Middle frontal gyrus (tissue), 1 donor: ENCODE data around the gene TAF11L7.
"Not testable (repeated sequence)": the region's sequence is repeated elsewhere in the genome, so short reads cannot be mapped to it uniquely, and the experiment has no call there.

ENCODE experiments used
- DNase-seq: peaks from one replicate; pipeline ENCODE4 v3.0.0-alpha.2; 2015; ENCODE audit warnings: low spot score; ENCODE audit errors: extremely low spot score

The TAF11L7 gene

DNA sequence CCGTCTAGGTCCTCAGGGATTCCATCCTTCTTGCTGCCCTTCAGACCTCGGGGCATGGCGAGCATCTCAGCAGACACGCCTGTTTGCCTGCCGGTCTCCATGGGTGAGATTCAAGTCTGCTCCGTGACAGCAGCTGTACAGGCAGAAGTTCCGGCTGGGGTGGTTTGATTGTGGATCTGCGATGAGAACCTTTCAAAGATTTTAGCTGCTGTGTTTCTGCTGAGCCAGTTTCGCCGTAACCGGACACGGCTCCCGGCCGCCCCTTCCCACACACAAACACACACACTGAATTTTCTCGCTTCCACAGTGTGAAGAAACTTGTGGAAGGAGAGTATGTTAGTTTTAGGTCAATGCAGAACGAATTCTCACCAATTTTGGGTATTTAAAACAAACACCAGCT is at the start of gene TAF11L7:
Gene TAF11L7, minus strand, starts transcription at position 101 of the 400 bp plus-strand sequence.
- DNase-seq = not testable (repeated sequence)

DNA sequence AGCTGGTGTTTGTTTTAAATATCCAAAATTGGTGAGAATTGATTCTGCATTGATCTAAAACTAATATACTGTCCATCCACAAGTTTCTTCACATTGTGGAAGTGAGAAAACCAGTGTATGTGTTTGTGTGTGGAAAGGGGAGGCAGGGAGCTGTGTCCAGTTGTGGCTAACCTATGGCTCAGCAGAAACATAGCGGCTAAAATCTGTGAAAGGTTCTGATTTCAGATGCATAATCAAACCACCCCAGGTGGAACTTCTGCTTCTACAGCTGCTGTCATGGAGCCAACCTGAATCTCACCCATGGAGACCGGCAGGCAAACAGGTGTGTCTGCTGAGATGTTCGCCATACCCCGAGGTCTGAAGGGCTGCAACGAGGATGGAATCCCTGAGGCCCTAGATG is 48.6 kb upstream of the TAF11L7 start, which contains the start of gene TAF11L14:
Gene TAF11L14, plus strand, starts transcription at position 301 of the 400 bp plus-strand sequence.
- no peak for DNase-seq

DNA sequence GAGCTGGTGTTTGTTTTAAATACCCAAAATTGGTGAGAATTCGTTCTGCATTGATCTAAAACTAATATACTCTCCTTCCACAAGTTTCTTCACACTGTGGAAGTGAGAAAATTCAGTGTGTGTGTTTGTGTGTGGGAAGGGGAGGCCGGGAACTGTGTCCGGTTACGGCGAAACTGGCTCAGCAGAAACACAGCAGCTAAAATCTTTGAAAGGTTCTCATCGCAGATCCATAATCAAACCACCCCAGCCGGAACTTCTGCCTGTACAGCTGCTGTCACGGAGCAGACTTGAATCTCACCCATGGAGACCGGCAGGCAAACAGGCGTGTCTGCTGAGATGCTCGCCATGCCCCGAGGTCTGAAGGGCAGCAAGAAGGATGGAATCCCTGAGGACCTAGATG is 46.2 kb upstream of the TAF11L7 start, which contains the start of gene TAF11L13:
Gene TAF11L13, plus strand, starts transcription at position 301 of the 400 bp plus-strand sequence.
- DNase-seq = not testable (repeated sequence)

DNA sequence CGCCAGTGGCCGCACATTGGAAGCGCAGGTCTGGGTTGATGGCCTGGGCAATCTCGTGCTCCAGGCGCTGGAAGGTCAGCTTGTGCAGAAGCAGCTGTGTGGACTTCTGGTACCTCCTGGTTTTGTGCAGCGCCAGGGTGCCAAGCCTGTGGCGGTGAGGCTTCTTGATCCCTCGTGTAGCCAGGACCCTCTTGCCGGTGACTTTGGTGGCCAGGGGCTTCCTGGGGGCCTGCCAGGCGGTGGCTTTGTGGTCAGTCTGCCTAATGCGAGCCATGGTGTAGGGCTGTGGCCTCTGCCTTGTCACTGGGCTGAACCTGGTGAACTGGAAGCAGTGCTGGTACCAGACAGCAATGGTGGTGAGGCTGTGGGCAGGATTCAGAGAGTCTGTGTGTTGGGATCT is 40.1 kb upstream of the TAF11L7 start:
- no peak for DNase-seq

DNA sequence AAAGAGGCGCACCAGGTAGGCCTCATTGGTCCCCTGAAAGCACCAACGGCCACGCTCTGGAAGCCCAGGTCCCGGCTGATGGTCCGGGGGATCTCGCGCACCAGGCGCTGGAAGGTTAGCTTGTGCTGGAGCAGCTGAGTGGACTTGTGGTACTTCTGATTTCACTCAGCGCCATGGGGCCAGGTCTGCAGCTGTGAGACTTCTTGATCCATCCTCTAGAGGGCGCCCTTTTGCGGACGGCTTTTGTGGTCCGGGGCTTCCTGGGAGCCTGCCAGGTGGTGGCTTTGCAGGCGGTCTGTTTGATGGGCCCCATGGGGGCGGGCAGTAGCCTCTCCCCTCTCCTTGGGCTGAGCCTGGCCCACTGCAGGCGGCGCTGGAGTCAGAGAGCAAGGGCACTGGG is 35.1 kb upstream of the TAF11L7 start:
- DNase-seq = no peak

DNA sequence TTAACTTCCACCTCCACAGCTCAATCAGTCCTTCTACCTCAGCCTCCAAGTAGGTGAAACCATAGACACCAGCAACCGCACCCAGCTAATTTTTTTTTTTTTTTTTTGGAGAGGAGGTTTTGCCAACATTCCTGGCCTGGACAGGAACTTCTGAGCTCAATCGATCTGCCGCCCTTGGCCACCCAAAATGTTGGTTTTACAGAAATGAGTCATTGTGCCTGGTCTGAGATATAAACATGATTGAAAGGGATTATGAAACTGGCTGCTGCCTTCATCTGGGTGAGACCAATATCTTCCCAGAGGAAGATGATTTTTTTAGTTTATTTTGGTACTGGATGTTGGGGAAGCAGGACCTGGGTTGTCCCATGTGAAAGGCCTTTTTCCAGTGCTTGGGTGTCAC is 33.8 kb upstream of the TAF11L7 start:
- no peak for DNase-seq

DNA sequence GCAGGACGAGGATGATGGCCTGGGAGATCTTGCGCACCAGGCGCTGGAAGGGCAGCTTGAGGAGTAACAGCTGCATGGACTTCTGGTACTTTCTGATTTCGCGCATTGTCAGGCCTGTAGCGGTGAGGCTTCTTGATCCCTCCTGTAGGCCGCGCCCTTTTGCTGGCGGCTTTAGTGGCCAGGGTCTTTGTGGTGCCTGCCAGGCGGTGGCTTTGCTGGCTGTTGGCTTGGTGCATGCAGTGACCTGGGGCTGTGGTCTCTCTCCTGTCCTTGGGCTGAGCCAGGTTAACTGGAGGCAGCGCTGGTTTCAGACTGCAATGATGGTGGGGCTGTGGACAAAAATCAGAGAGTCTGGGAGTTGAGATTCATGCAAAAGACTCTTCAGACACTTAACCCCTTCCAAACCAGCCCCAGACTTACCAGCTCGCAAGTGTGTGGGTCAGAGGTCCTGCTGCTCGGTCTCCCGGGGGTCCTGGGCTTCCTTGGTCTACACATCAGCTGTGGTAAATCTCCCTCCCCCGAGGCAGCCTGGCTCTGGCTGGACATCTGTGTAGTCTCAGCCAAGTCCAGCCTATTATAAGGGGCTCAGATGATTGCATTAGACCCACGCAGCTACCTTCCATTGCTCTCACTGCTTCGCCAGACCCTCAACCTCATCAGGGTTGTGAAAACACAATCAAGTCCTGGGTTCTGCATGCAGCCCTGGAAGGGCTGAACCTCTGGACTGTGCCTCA is 29.5 kb upstream of the TAF11L7 start:
- no peak for DNase-seq

DNA sequence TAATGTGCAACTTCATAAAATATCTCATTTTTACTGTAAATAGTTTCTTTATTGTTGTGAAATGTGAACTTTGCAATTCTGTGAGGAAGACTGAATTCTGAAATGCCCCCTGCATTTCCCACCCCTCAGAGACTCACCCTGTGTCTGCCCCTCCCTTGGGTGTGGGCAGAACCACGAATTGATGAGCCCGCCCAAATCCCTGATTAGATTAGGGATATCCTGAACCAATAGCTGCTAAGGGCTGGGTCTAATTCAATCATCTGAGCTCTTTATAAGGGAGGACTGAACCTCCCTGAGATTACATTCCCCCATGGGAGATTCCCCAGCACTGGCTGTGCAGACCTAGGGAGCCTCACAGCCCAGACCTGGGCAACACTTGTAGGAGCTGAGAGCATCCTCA is 24.5 kb upstream of the TAF11L7 start, which contains the start of gene TAF11L12:
Gene TAF11L12, plus strand, starts transcription at position 301 of the 400 bp plus-strand sequence.
- not testable (repeated sequence) for DNase-seq

DNA sequence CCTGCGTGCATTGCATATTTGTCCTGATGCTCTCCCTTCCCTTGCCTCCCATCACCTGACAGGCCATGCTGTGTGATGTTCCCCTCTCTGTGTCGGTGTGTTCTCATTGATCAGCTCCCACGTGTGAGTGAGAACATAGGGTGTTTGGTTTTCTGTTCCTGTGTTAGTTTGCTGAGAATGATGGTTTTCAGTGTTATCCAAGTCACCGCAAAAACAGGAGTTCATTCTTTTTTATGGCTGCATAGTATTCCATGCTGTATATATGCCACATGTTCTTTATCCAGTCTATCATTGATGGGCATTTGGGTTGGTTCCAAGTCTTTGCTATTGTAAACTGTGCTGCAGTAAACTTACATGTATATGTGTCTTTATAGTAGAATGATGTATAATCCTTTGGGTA is 21.9 kb upstream of the TAF11L7 start:
- DNase-seq = not testable (repeated sequence)

DNA sequence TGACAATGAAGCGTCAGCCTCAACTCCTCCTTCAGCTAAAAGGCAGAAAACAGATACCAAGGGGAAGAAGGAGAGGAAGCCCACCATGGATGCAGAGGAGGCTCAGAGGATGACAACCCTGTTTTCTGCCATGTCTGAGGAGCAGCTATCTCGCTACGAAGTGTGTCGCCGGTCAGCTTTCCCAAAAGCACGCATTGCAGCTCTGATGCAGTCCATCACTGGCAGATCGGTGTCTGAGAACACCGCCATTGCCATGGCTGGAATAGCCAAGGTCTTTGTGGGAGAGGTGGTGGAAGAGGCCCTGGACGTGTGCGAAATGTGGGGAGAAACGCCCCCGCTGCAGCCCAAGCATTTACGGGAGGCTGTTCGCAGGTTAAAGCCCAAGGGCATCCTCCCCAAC is 19.4 kb upstream of the TAF11L7 start:
- no peak for DNase-seq

DNA sequence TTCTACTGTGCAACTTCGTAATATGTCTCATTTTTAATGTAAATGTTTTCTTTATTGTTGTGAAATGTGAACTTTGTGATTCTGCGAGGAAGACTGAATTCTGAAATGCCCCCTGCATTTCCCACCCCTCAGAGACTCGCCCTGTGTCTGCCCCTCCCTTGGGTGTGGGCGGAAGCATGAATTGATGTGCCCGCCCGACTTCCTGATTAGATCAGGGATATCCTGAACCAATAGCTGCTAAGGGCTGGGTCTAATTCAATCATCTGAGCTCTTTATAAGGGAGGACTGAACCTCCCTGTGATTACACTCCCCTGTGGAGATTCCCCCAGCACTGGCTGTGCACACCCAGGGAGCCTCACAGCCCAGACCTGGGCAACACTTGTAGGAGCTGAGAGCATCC is 18.3 kb upstream of the TAF11L7 start, which contains the start of gene TAF11L11:
Gene TAF11L11, plus strand, starts transcription at position 304 of the 400 bp plus-strand sequence.
- not testable (repeated sequence) for DNase-seq

DNA sequence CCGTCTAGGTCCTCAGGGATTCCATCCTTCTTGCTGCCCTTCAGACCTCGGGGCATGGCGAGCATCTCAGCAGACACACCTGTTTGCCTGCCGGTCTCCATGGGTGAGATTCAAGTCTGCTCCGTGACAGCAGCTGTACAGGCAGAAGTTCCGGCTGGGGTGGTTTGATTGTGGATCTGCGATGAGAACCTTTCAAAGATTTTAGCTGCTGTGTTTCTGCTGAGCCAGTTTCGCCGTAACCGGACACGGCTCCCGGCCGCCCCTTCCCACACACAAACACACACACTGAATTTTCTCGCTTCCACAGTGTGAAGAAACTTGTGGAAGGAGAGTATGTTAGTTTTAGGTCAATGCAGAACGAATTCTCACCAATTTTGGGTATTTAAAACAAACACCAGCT is 12.2 kb upstream of the TAF11L7 start, which contains the start of gene TAF11L10:
Gene TAF11L10, minus strand, starts transcription at position 101 of the 400 bp plus-strand sequence.
- DNase-seq = not testable (repeated sequence)

DNA sequence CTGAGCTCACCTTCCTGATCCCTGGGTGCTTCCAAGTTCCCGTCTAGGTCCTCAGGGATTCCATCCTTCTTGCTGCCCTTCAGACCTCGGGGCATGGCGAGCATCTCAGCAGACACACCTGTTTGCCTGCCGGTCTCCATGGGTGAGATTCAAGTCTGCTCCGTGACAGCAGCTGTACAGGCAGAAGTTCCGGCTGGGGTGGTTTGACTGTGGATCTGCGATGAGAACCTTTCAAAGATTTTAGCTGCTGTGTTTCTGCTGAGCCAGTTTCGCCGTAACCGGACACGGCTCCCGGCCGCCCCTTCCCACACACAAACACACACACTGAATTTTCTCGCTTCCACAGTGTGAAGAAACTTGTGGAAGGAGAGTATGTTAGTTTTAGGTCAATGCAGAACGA is 8.7 kb upstream of the TAF11L7 start, which contains the start of gene TAF11L9:
Gene TAF11L9, minus strand, starts transcription at position 140 of the 400 bp plus-strand sequence.
- not testable (repeated sequence) for DNase-seq

DNA sequence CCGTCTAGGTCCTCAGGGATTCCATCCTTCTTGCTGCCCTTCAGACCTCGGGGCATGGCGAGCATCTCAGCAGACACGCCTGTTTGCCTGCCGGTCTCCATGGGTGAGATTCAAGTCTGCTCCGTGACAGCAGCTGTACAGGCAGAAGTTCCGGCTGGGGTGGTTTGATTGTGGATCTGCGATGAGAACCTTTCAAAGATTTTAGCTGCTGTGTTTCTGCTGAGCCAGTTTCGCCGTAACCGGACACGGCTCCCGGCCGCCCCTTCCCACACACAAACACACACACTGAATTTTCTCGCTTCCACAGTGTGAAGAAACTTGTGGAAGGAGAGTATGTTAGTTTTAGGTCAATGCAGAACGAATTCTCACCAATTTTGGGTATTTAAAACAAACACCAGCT is 5.3 kb upstream of the TAF11L7 start, which contains the start of gene TAF11L8:
Gene TAF11L8, minus strand, starts transcription at position 101 of the 400 bp plus-strand sequence.
- DNase-seq = not testable (repeated sequence)
